H9 (cell line): ENCODE measurements around the gene CPLX1. TPM values are rescaled to one million over a fixed set of nuclear protein-coding genes. Genes with fewer than 3 reads are reported as not detected.

Experiments
- DNase-seq: peaks from one replicate; pipeline ENCODE4 v3.0.0-alpha.2; 2017
- H2AFZ ChIP-seq: one replicate; pipeline ENCODE4 v1.6.1; 2013; ENCODE audit warnings: mild to moderate bottlenecking, low read length, control low read depth, moderate library complexity
- H2AK5ac ChIP-seq: 2 replicates; pipeline ENCODE4 v1.6.1; 2013; ENCODE audit warnings: low read length, control low read depth, mixed read lengths; ENCODE audit not compliant: insufficient read length
- H2BK120ac ChIP-seq: one replicate; pipeline ENCODE4 v1.6.1; 2013; ENCODE audit warnings: low read depth, mild to moderate bottlenecking, low read length, control low read depth, inconsistent platforms; ENCODE audit not compliant: poor library complexity, severe bottlenecking
- H2BK12ac ChIP-seq: 2 replicates; pipeline ENCODE4 v1.6.1; 2013; ENCODE audit warnings: low read length, control low read depth, mixed read lengths, low read depth; ENCODE audit not compliant: insufficient read length
- H2BK15ac ChIP-seq: 2 replicates; pipeline ENCODE4 v1.6.1; 2013; ENCODE audit warnings: low read depth, low read length, control low read depth
- H2BK20ac ChIP-seq: one replicate; pipeline ENCODE4 v1.6.1; 2013; ENCODE audit warnings: low read depth, mild to moderate bottlenecking, low read length, control low read depth, inconsistent platforms; ENCODE audit not compliant: poor library complexity, severe bottlenecking
- H2BK5ac ChIP-seq: 2 replicates; pipeline ENCODE4 v1.6.1; 2013; ENCODE audit warnings: low read length, control low read depth, mixed read lengths; ENCODE audit not compliant: insufficient read length
- H3K14ac ChIP-seq: 2 replicates; pipeline ENCODE4 v1.6.1; 2013; ENCODE audit warnings: low read length, control low read depth; ENCODE audit not compliant: insufficient read depth
- H3K18ac ChIP-seq: 2 replicates; pipeline ENCODE4 v1.6.1; 2013; ENCODE audit warnings: low read depth, mild to moderate bottlenecking, mixed read lengths, low read length, control low read depth; ENCODE audit not compliant: insufficient read length
- H3K23ac ChIP-seq: 2 replicates; pipeline ENCODE4 v1.6.1; 2013; ENCODE audit warnings: low read length, control low read depth, mixed read lengths, low read depth; ENCODE audit not compliant: insufficient read length
- H3K23me2 ChIP-seq: 2 replicates; pipeline ENCODE4 v1.6.1; 2013; ENCODE audit warnings: low read depth, mild to moderate bottlenecking, mixed read lengths, low read length, control low read depth; ENCODE audit not compliant: insufficient read length, poor library complexity, severe bottlenecking
- H3K27ac ChIP-seq: 2 replicates; pipeline ENCODE4 v1.5.1; 2013; ENCODE audit warnings: low read length, control low read depth, mixed read lengths, low read depth; ENCODE audit not compliant: insufficient read length
- H3K27me3 ChIP-seq: 2 replicates; pipeline ENCODE4 v1.6.1; 2013; ENCODE audit warnings: low read length, control low read depth, inconsistent platforms; ENCODE audit not compliant: insufficient read depth
- H3K4ac ChIP-seq: 2 replicates; pipeline ENCODE4 v1.6.1; 2013; ENCODE audit warnings: low read depth, mild to moderate bottlenecking, control low read depth, inconsistent platforms, low read length, moderate library complexity
- H3K4me1 ChIP-seq: 2 replicates; pipeline ENCODE4 v1.6.1; 2013; ENCODE audit warnings: low read length, control low read depth, inconsistent platforms; ENCODE audit not compliant: insufficient read depth
- H3K4me2 ChIP-seq: 2 replicates; pipeline ENCODE4 v1.6.1; 2013; ENCODE audit warnings: low read length, control low read depth, mixed read lengths; ENCODE audit not compliant: insufficient read length, insufficient read depth
- H3K56ac ChIP-seq: 2 replicates; pipeline ENCODE4 v1.6.1; 2013; ENCODE audit warnings: low read depth, mild to moderate bottlenecking, mixed read lengths, low read length, control low read depth; ENCODE audit not compliant: insufficient read length
- H3K79me1 ChIP-seq: 2 replicates; pipeline ENCODE4 v1.6.1; 2013; ENCODE audit warnings: low read depth, mild to moderate bottlenecking, moderate library complexity, low read length, control low read depth, inconsistent platforms; ENCODE audit not compliant: insufficient read depth, poor library complexity, severe bottlenecking
- H3K79me2 ChIP-seq: 2 replicates; pipeline ENCODE4 v1.6.1; 2013; ENCODE audit warnings: low read length, control low read depth, inconsistent platforms; ENCODE audit not compliant: insufficient read depth
- H3K9ac ChIP-seq: 2 replicates; pipeline ENCODE4 v1.6.1; 2013; ENCODE audit warnings: low read length, control low read depth, mixed read lengths; ENCODE audit not compliant: insufficient read length; ENCODE audit errors: extremely low read depth
- H3K9me3 ChIP-seq: one replicate; pipeline ENCODE4 v1.6.1; 2013; ENCODE audit warnings: low read depth, low read length, inconsistent platforms; ENCODE audit not compliant: control insufficient read depth
- H3T11ph ChIP-seq: one replicate; pipeline ENCODE4 v1.6.1; 2013; ENCODE audit warnings: mild to moderate bottlenecking, low read length, control low read depth, inconsistent platforms
- H4K20me1 ChIP-seq: one replicate; pipeline ENCODE4 v1.6.1; 2013; ENCODE audit not compliant: control insufficient read depth, insufficient read length, insufficient read depth
- H4K5ac ChIP-seq: 2 replicates; pipeline ENCODE4 v1.6.1; 2013; ENCODE audit warnings: low read depth, mild to moderate bottlenecking, mixed read lengths, low read length, control low read depth; ENCODE audit not compliant: insufficient read length
- H4K8ac ChIP-seq: replicated peaks from 2 replicates; pipeline ENCODE4 v1.6.1; 2013; ENCODE audit warnings: low read length, control low read depth, mixed read lengths, low read depth; ENCODE audit not compliant: insufficient read length
- H4K91ac ChIP-seq: 2 replicates; pipeline ENCODE4 v1.6.1; 2013; ENCODE audit warnings: low read depth, mild to moderate bottlenecking, moderate library complexity, mixed read lengths, low read length, control low read depth; ENCODE audit not compliant: insufficient read length
- H3K27ac Mint-ChIP-seq, 3 experiments: 2 replicates in 2 of 3; 3 replicates in 1 of 3; pipeline ENCODE4 v1.8.0; 2020 to 2021; ENCODE audit warnings: mixed read lengths in 3 of 3, mild to moderate bottlenecking in 1 of 3, moderate library complexity in 1 of 3
- H3K27me3 Mint-ChIP-seq: 2 replicates; pipeline ENCODE4 v1.8.0; 2021; ENCODE audit warnings: low read depth, mild to moderate bottlenecking, moderate library complexity, mixed read lengths
- H3K36me3 Mint-ChIP-seq, 3 experiments: 2 replicates in 2 of 3; 3 replicates in 1 of 3; pipeline ENCODE4 v1.8.0; 2020 to 2021; ENCODE audit warnings: low read depth in 3 of 3, mixed read lengths in 3 of 3; ENCODE audit not compliant: insufficient read depth in 1 of 3
- H3K4me1 Mint-ChIP-seq, 2 experiments: 2 replicates each; pipeline ENCODE4 v1.8.0; 2020; ENCODE audit warnings: mixed read lengths in 2 of 2
- H3K4me3 Mint-ChIP-seq, 2 experiments: 2 replicates in 1 of 2; 3 replicates in 1 of 2; pipeline ENCODE4 v1.8.0; 2020 to 2021; ENCODE audit warnings: mild to moderate bottlenecking in 2 of 2, mixed read lengths in 2 of 2, moderate library complexity in 1 of 2
- H3K9me3 Mint-ChIP-seq, 2 experiments: 2 replicates in 1 of 2; 3 replicates in 1 of 2; pipeline ENCODE4 v1.8.0; 2020; ENCODE audit warnings: mild to moderate bottlenecking in 2 of 2, mixed read lengths in 2 of 2, moderate library complexity in 1 of 2
- WGBS: extraction: QIAGEN DNeasy Blood & Tissue Kit; methylation state at CpG from one replicate; pipeline ENCODE4 v1.1.7; 2013; ENCODE audit warnings: missing lambda C conversion rate, low lambda C conversion rate, mixed read lengths; ENCODE audit not compliant: insufficient read length; ENCODE audit errors: extremely low coverage; 5-methylcytosine and 5-hydroxymethylcytosine counted together
- total RNA-seq: library from RNA; stranded (reverse); gene quantifications from 2 replicates; pipeline ENCODE4 v1.2.1, GENCODE V29; 2021
- TF ChIP-seq, protein P1 (sequence below): fragments of 200-600 bp; sonication (generic); conservative IDR thresholded peaks from 3 replicates; pipeline ENCODE4 v1.8.0; 2021; ENCODE audit warnings: antibody characterized with exemption, mild to moderate bottlenecking

Gene CPLX1
- total RNA-seq, 1 experiment from 2014 or later: 0.90 TPM

DNA sequence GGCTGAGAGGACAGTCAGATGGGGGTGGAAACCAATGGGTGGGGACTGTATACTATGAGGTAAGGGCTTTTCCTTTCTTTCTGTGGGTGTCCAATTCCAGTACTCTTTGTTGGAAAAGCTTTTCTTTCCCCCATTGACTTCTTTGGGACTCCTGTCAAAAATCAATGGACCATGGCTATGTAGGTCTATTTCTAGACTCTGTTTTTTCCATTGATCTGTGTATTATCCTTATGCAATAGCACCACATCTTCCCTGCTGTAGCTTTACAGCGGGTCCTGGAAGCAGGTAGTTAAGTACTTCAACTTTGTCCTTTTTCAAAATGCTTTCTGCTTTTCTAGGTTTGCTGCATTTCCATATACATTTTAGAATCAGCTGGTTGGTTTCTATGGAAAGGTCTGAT, 11.8 kb upstream of the CPLX1 start:
- H3K4ac ChIP-seq: no peak overlapping the region
- no peak overlapping the region for H3K14ac ChIP-seq
- no peak overlapping the region for H3K4me2 ChIP-seq
- no peak overlapping the region for H3K18ac ChIP-seq
- no peak overlapping the region for H4K91ac ChIP-seq
- no peak overlapping the region for H3K56ac ChIP-seq
- Mint-ChIP-seq H3K27me3 (peaks cover 20% of the 10 kb centered on the region), H3K36me3 (peaks cover 2 to 8% (median 6%) of the 10 kb centered on the region in 3 experiments; a peak in 5 of 7 replicates), H3K9me3 (peaks cover 19 to 20% of the 10 kb centered on the region in 2 experiments; a peak in 4 of 5 replicates), H3K4me3 (no peak overlapping the region), H3K4me1 (no peaks in the 10 kb centered on the region), H3K27ac (no peak overlapping the region)
- H2BK20ac ChIP-seq: no peak overlapping the region
- H2BK120ac ChIP-seq: no peak overlapping the region
- H3K9me3 ChIP-seq: no peaks in the 10 kb centered on the region
- H2BK5ac ChIP-seq: no peak overlapping the region
- no peak overlapping the region for H3T11ph ChIP-seq
- H4K5ac ChIP-seq: no peak overlapping the region
- H2AFZ ChIP-seq: no peak overlapping the region
- no peaks in the 10 kb centered on the region for H4K20me1 ChIP-seq
- H3K79me2 ChIP-seq: no peaks in the 10 kb centered on the region
- no peaks in the 10 kb centered on the region for H3K27me3 ChIP-seq
- H3K79me1 ChIP-seq: no peaks in the 10 kb centered on the region
- H2AK5ac ChIP-seq: no peak overlapping the region
- no peak for DNase-seq
- H2BK12ac ChIP-seq: no peak overlapping the region
- H3K27ac ChIP-seq: no peak overlapping the region
- no peak overlapping the region for H3K23ac ChIP-seq
- no peaks in the 10 kb centered on the region for H3K23me2 ChIP-seq
- no peaks in the 10 kb centered on the region for H3K4me1 ChIP-seq
- H4K8ac ChIP-seq: no peak overlapping the region
- H2BK15ac ChIP-seq: no peak overlapping the region
- TF ChIP-seq, protein P1, sequence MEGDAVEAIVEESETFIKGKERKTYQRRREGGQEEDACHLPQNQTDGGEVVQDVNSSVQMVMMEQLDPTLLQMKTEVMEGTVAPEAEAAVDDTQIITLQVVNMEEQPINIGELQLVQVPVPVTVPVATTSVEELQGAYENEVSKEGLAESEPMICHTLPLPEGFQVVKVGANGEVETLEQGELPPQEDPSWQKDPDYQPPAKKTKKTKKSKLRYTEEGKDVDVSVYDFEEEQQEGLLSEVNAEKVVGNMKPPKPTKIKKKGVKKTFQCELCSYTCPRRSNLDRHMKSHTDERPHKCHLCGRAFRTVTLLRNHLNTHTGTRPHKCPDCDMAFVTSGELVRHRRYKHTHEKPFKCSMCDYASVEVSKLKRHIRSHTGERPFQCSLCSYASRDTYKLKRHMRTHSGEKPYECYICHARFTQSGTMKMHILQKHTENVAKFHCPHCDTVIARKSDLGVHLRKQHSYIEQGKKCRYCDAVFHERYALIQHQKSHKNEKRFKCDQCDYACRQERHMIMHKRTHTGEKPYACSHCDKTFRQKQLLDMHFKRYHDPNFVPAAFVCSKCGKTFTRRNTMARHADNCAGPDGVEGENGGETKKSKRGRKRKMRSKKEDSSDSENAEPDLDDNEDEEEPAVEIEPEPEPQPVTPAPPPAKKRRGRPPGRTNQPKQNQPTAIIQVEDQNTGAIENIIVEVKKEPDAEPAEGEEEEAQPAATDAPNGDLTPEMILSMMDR: no peak
- H3K9ac ChIP-seq: no peak overlapping the region
- no CpG with 5 or more reads among the region's 1 CpG for WGBS
